GM12878 (cell line): ENCODE data around the gene RHBDF2. TPM values are rescaled to one million over a fixed set of nuclear protein-coding genes. Genes with fewer than 3 reads are reported as not detected.
"Not testable (repeated sequence)": the region's sequence is repeated elsewhere in the genome, so short reads cannot be mapped to it uniquely, and the experiment has no call there.

Experiments used
- ATAC-seq: fragments of 200-7000 bp; cut with Tn5 transposase; 3 replicates; pipeline ENCODE4 v1.9.1; 2020; ENCODE audit warnings: mild to moderate bottlenecking, moderate library complexity
- BruUV-seq: library from RNA; stranded (reverse); fragments of 400-500 nt; replicated peaks from 2 replicates; lab custom pipeline; 2021; lab: Mats Ljungman, UMichigan
- CTCF ChIA-PET: fragments of 300-600 bp; sonication (Branson Sonifier 250); formaldehyde crosslinking; extraction: SDS; loops from one replicate; lab custom pipeline; 2021; ENCODE audit warnings: inconsistent platforms; lab: Yijun Ruan, JAX
- POLR2A ChIA-PET: fragments of 350-600 bp; formaldehyde crosslinking; extraction: SDS; loops from one replicate; lab custom pipeline; 2021; ENCODE audit warnings: inconsistent platforms; lab: Charles Lee
- RAD21 ChIA-PET: fragments of 300-600 bp; sonication (Branson Sonifier 250); formaldehyde crosslinking; loops from one replicate; lab custom pipeline; 2023; ENCODE audit warnings: antibody characterized with exemption; ENCODE audit not compliant: unreplicated experiment; lab: Charles Lee
- SMC1A ChIA-PET: fragments of 300-600 bp; sonication (Branson Sonifier 250); formaldehyde crosslinking; loops from one replicate; lab custom pipeline; 2023; ENCODE audit not compliant: unreplicated experiment, uncharacterized antibody; lab: Charles Lee
- DNase-seq: peaks from one replicate; pipeline ENCODE4 v3.0.0-alpha.2; 2011; ENCODE audit warnings: low read depth, low spot score
- FAIRE-seq: peaks from 3 replicates; lab custom pipeline; 2011; peaks lifted over from hg19 to GRCh38; lab: Jason Lieb, UNC
- H2AFZ ChIP-seq: 2 replicates; pipeline ENCODE4 v1.6.0; 2011; ENCODE audit warnings: low read depth, low read length, control low read depth; ENCODE audit not compliant: control insufficient read depth
- H3K27ac ChIP-seq: 2 replicates; pipeline ENCODE4 v1.5.1; 2011; ENCODE audit warnings: control low read depth; ENCODE audit not compliant: control insufficient read depth, insufficient read depth
- H3K27me3 ChIP-seq, 2 experiments: replicated peaks in 1 of 2; 2 replicates each; pipeline versions ENCODE4 v1.6.0 to v1.6.1; 2011; ENCODE audit warnings: low read length in 1 of 2; ENCODE audit not compliant: control insufficient read depth in 2 of 2, insufficient read depth in 2 of 2
- H3K36me3 ChIP-seq, 2 experiments: 2 replicates each; pipeline ENCODE4 v1.5.1; 2011; ENCODE audit warnings: low read length in 1 of 2; ENCODE audit not compliant: control insufficient read depth in 2 of 2, insufficient read depth in 2 of 2
- H3K4me1 ChIP-seq: 2 replicates; pipeline ENCODE4 v1.6.1; 2011; ENCODE audit warnings: mild to moderate bottlenecking, low read length, moderate library complexity, mixed read lengths; ENCODE audit not compliant: control insufficient read depth, insufficient read depth
- H3K4me2 ChIP-seq: 2 replicates; pipeline ENCODE4 v1.6.0; 2011; ENCODE audit warnings: control low read depth; ENCODE audit not compliant: control insufficient read depth, insufficient read depth
- H3K4me3 ChIP-seq: fragments of 200-600 bp; sonication (generic); 2 replicates; pipeline ENCODE4 v1.5.1; 2016
- H3K79me2 ChIP-seq: 2 replicates; pipeline ENCODE4 v1.6.0; 2011; ENCODE audit warnings: low read length; ENCODE audit not compliant: control insufficient read depth, insufficient read depth
- H3K9ac ChIP-seq: 2 replicates; pipeline ENCODE4 v1.8.0; 2011; ENCODE audit warnings: low read length, control low read depth, mixed read lengths; ENCODE audit not compliant: control insufficient read depth, insufficient read depth
- H3K9me3 ChIP-seq: replicated peaks from 3 replicates; pipeline ENCODE4 v1.5.1; 2011; ENCODE audit warnings: mild to moderate bottlenecking, low read length; ENCODE audit not compliant: control insufficient read depth, insufficient read depth
- H4K20me1 ChIP-seq: 2 replicates; pipeline ENCODE4 v1.6.0; 2011; ENCODE audit not compliant: control insufficient read depth, insufficient read depth
- ATF3 ChIP-seq: IDR thresholded peaks from 2 replicates; pipeline ENCODE4 v1.6.1; 2011; ENCODE audit warnings: low read depth, mild to moderate bottlenecking, low read length, moderate library complexity, borderline replicate concordance; ENCODE audit errors: extremely low read depth
- CHD2 ChIP-seq: IDR thresholded peaks from 2 replicates; pipeline ENCODE4 v1.6.1; 2011; ENCODE audit warnings: low read depth, low read length, improper control_type of control experiment, borderline replicate concordance
- GATAD2B ChIP-seq: fragments of 450-650 bp; conservative IDR thresholded peaks from 2 replicates; pipeline ENCODE4 v1.6.1; 2017; ENCODE audit warnings: low read depth, mild to moderate bottlenecking, moderate library complexity
- HDAC2 ChIP-seq: fragments of 200-600 bp; sonication (generic); IDR thresholded peaks from 2 replicates; pipeline ENCODE4 v1.6.1; 2017
- KAT2A ChIP-seq: conservative IDR thresholded peaks from 2 replicates; pipeline ENCODE4 v1.6.1; 2011; ENCODE audit warnings: low read depth, low read length; ENCODE audit not compliant: control insufficient read depth
- NBN ChIP-seq: fragments of 450-650 bp; IDR thresholded peaks from 2 replicates; pipeline ENCODE4 v1.6.1; 2016
- REST ChIP-seq: IDR thresholded peaks from 2 replicates; pipeline ENCODE4 v1.6.1; 2012; ENCODE audit warnings: mild to moderate bottlenecking, low read depth, low read length
- SREBF1 ChIP-seq: IDR thresholded peaks from 2 replicates; pipeline ENCODE4 v1.6.1; 2012; ENCODE audit warnings: mild to moderate bottlenecking, low read length
- WGBS: methylation state at CpG from one replicate; pipeline ENCODE4 v1.1.6; 2016; ENCODE audit warnings: low lambda C conversion rate; ENCODE audit not compliant: insufficient replicate concordance, insufficient coverage; ENCODE audit errors: missing lambda C conversion rate; 5-methylcytosine and 5-hydroxymethylcytosine counted together
- in situ Hi-C: fragments of 300-500 bp; cut with MboI; formaldehyde crosslinking; loops from 9 replicates; pipeline ENCODE4 v1.14.3; 2018; ENCODE audit warnings: mixed read lengths
- intact Hi-C: fragments of 100-400 bp; cut with micrococcal nuclease; formaldehyde crosslinking; loops from one replicate; pipeline ENCODE4 v1.14.2; 2022; ENCODE audit not compliant: unreplicated experiment
- polyA plus RNA-seq, 11 experiments: library from polyadenylated mRNA; depleted of rRNA in 4 of 11; unstranded in 6 of 11; stranded (reverse) in 5 of 11; fragments of >200 nt; fragmentation: Nextera tagmentation in 4 of 11; fragmentation: Illumina TruSeq in 1 of 11; extraction: Ambion mirVana in 4 of 11; extraction: Trizol in 1 of 11; gene quantifications; 1 replicate in 1 of 11; 2 replicates in 10 of 11; pipeline versions ENCODE4 v1.2.1 to v1.2.3, GENCODE V29; 2011 to 2016; ENCODE audit warnings: inconsistent platforms in 2 of 11, missing spikeins in 2 of 11, low read depth in 1 of 11
- total RNA-seq, 4 experiments: library from RNA; depleted of rRNA in 3 of 4; stranded (reverse); fragments of >200 nt in 3 of 4; fragmentation: Illumina TruSeq in 1 of 4; extraction: Trizol in 1 of 4; gene quantifications; 2 replicates each; pipeline versions ENCODE4 v1.2.1 to v1.2.3, GENCODE V29; 2013 to 2021

Gene RHBDF2
- total and polyA plus RNA-seq, 10 of the 15 experiments (the other 5 are each of a cell fraction or from before 2014, with no cell fraction given), result 0.97 to 43.0 (median 18.7) TPM

- H3K79me2 ChIP-seq, H3K4me2 ChIP-seq, FAIRE-seq, ATAC-seq, in situ Hi-C loops, H4K20me1 ChIP-seq, CTCF ChIA-PET, H2AFZ ChIP-seq, DNase-seq, H3K9ac ChIP-seq, BruUV-seq, SMC1A ChIA-PET, H3K27me3 ChIP-seq, H3K9me3 ChIP-seq, POLR2A ChIA-PET, H3K36me3 ChIP-seq, H3K4me1 ChIP-seq, H3K27ac ChIP-seq, intact Hi-C loops, H3K4me3 ChIP-seq: not testable (repeated sequence)
- RAD21 ChIA-PET, result interaction anchor here (0.8 to 0.9 kb wide), 2 partner anchors 11 to 148 kb away, joined by 3 read pairs; no protein-coding TSS in a partner anchor
- WGBS, result 67% methylated on average over 9 of the region's 9 CpGs
These were observed 32.6 kb upstream of the RHBDF2 start for GRCh38 chr17:76533640-76534359.

- no peak for ATAC-seq
- ChIA-PET POLR2A (no interaction called here), CTCF (no interaction called here), RAD21 (no interaction called here), SMC1A (interaction anchor here (1.3 kb wide), 1 partner anchor 9 kb away, joined by 3 read pairs; no protein-coding TSS in a partner anchor)
- no peak overlapping the region for H2AFZ ChIP-seq
- WGBS, result 60% methylated on average over 8 of the region's 8 CpGs
- peaks cover 11% of the 10 kb centered on the region for H3K4me1 ChIP-seq
- BruUV-seq, result no TSS peak
- H3K79me2 ChIP-seq, result no peaks in the 10 kb centered on the region
- no peak overlapping the region for H3K4me2 ChIP-seq
- H3K27ac ChIP-seq, result no peak overlapping the region
- H3K9me3 ChIP-seq, result no peaks in the 10 kb centered on the region
- peaks cover 4 to 5% of the 10 kb centered on the region in 2 experiments for H3K27me3 ChIP-seq
- H3K9ac ChIP-seq, result no peak overlapping the region
- no peak for DNase-seq
- no peaks in the 10 kb centered on the region for H4K20me1 ChIP-seq
- no peak for FAIRE-seq
- intact Hi-C loops, result no loop called here
- TF ChIP-seq KAT2A, result no peak
- no peak for TF ChIP-seq CHD2
- no peak for TF ChIP-seq REST
- TF ChIP-seq GATAD2B, result no peak
- no peak for TF ChIP-seq HDAC2
- no peak for TF ChIP-seq SREBF1
- no peak for TF ChIP-seq ATF3
- TF ChIP-seq NBN, result no peak
- H3K36me3 ChIP-seq, result no peaks in the 10 kb centered on the region
- in situ Hi-C loops, result no loop called here
- no peak overlapping the region for H3K4me3 ChIP-seq
These were observed 30.9 kb upstream of the RHBDF2 start for GRCh38 chr17:76532072-76532651.
